Loucy (cell line): ENCODE measurements around the gene SHANK3.

ENCODE experiments used
- EZH2phosphoT487 ChIP-seq: fragments of 200-600 bp; IDR thresholded peaks from 2 replicates; pipeline ENCODE4 v1.6.1; 2018; ENCODE audit warnings: antibody characterized with exemption, mild to moderate bottlenecking, moderate library complexity, borderline replicate concordance
- TF ChIP-seq, protein P1 (sequence below): fragments of 200-600 bp; sonication (generic); conservative IDR thresholded peaks from 2 replicates; pipeline ENCODE4 v1.5.1; 2014; ENCODE audit warnings: mild to moderate bottlenecking, antibody characterized with exemption, low read length

DNA sequence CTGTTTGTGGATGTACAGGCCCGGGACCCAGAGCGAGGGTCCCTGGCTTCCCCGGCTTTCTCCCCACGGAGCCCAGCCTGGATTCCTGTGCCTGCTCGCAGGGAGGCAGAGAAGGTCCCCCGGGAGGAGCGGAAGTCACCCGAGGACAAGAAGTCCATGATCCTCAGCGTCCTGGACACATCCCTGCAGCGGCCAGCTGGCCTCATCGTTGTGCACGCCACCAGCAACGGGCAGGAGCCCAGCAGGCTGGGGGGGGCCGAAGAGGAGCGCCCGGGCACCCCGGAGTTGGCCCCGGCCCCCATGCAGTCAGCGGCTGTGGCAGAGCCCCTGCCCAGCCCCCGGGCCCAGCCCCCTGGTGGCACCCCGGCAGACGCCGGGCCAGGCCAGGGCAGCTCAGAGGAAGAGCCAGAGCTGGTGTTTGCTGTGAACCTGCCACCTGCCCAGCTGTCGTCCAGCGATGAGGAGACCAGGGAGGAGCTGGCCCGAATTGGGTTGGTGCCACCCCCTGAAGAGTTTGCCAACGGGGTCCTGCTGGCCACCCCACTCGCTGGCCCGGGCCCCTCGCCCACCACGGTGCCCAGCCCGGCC is 48.7 kb downstream of the SHANK3 start:
- TF ChIP-seq, protein P1, sequence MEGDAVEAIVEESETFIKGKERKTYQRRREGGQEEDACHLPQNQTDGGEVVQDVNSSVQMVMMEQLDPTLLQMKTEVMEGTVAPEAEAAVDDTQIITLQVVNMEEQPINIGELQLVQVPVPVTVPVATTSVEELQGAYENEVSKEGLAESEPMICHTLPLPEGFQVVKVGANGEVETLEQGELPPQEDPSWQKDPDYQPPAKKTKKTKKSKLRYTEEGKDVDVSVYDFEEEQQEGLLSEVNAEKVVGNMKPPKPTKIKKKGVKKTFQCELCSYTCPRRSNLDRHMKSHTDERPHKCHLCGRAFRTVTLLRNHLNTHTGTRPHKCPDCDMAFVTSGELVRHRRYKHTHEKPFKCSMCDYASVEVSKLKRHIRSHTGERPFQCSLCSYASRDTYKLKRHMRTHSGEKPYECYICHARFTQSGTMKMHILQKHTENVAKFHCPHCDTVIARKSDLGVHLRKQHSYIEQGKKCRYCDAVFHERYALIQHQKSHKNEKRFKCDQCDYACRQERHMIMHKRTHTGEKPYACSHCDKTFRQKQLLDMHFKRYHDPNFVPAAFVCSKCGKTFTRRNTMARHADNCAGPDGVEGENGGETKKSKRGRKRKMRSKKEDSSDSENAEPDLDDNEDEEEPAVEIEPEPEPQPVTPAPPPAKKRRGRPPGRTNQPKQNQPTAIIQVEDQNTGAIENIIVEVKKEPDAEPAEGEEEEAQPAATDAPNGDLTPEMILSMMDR: no peak
- TF ChIP-seq EZH2phosphoT487: no peak
